Stimulated activated naive CD8-positive, alpha-beta T cell treated with anti-CD3 and anti-CD28 coated beads, Interleukin-15, Interleukin-2, amounts not matched to agents 100 U/mL and 50 U/mL, for 24 hours (primary cell): ENCODE measurements around the gene FAM110A.
"Not testable (repeated sequence)": the region's sequence is repeated elsewhere in the genome, so short reads cannot be mapped to it uniquely, and the experiment has no call there.

ENCODE experiments used
- ATAC-seq: fragments of 150-1000 bp; cut with Tn5 transposase; one replicate; pipeline ENCODE4 v1.10.0; 2021
- DNase-seq: peaks from one replicate; pipeline ENCODE4 v3.0.0; 2021

The FAM110A gene

DNA sequence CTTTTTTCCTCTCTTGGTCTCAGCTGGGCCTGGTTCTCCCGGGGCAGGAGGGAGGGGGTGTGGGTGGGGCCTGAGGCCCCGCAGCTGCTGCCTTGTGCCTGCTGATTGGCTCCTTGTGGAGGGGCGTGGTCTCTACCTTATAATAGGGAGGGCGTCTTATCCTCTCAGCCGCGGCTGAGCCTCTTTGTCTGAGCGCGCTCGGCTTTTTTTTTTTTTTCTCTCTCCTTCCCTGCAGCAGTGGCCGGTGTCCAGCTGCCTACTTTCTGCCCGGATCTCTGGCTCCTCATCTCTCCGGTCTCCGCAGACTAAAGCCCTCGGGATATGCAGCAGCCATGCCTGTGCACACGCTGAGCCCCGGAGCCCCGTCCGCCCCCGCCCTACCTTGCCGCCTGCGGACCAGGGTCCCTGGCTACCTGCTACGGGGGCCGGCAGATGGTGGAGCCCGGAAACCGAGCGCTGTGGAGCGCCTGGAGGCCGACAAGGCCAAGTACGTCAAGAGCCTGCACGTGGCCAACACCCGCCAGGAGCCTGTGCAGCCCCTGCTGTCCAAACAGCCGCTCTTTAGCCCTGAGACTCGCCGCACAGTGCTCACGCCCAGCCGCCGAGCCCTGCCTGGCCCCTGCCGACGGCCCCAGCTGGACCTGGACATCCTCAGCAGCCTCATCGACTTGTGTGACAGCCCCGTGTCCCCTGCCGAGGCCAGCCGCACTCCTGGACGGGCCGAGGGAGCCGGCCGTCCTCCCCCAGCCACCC lies 11.1 kb downstream of the FAM110A start:
- ATAC-seq (peak; percentile 91), DNase-seq (peak; percentile 89)

GRCh38 chr20:845226-845868 lies 11.8 kb downstream of the FAM110A start:
- ATAC-seq (no peak), DNase-seq (no peak)

- DNase-seq: no peak
- peak; percentile 4 for ATAC-seq
Observed at GRCh38 chr20:845941-846893, 12.7 kb downstream of the FAM110A start.

DNA sequence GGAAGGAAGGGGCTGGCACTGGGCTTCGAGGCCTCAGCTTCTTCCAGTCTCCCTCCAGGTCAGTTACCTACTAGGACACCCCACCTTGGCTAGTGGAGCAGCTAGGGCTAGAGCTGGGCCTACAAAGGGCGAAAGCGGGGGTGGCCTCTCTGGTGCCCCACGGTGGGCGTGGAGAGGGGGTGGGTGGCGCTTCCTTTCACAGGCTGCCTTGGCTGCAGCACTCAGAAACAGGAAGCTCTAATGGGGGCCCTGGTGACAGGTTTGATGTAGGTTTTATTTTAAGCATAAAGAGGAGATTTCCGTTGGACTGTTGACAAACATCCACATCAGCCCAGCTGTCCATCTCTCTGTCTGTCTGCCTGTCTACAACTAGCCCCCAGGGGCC lies 13.4 kb downstream of the FAM110A start:
- DNase-seq: peak; percentile 62
- peak; percentile 42 for ATAC-seq

- DNase-seq: no peak
- ATAC-seq: no peak
Observed at GRCh38 chr20:848193-848592, 14.7 kb downstream of the FAM110A start.

GRCh38 chr20:848731-849130 lies 15.2 kb downstream of the FAM110A start:
- DNase-seq, ATAC-seq: not testable (repeated sequence)

DNA sequence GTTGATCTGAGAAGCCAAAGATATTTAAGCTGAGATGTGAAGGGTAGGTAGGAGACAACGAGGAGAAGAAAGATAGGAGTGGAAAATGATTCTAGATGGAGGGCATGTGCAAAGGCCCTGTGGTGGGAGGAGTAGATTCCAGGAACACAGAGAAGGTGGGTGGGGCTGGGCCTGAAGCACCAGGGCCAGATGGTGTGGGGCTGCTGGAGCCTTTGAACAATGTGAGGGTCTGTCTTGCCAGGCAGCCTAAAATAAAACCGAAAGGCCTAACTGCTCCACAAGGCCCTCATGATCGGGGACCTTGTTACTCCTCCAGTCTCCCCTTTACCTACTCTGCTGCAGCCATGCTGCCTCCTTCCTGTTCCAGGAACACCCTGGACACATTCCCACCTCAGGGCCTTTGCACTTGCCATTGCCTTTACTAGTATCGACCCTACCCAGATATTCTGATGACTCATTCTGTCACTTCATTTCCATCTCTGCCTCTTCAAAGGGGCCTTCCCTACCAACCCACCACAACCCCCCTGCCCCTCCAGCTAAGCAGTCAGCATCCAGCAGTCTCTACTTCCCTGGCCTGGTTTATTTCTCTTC lies 20.0 kb downstream of the FAM110A start:
- DNase-seq (no peak), ATAC-seq (peak; percentile 33)

GRCh38 chr20:854601-855000 lies 21.1 kb downstream of the FAM110A start:
- DNase-seq (no peak), ATAC-seq (no peak)

DNA sequence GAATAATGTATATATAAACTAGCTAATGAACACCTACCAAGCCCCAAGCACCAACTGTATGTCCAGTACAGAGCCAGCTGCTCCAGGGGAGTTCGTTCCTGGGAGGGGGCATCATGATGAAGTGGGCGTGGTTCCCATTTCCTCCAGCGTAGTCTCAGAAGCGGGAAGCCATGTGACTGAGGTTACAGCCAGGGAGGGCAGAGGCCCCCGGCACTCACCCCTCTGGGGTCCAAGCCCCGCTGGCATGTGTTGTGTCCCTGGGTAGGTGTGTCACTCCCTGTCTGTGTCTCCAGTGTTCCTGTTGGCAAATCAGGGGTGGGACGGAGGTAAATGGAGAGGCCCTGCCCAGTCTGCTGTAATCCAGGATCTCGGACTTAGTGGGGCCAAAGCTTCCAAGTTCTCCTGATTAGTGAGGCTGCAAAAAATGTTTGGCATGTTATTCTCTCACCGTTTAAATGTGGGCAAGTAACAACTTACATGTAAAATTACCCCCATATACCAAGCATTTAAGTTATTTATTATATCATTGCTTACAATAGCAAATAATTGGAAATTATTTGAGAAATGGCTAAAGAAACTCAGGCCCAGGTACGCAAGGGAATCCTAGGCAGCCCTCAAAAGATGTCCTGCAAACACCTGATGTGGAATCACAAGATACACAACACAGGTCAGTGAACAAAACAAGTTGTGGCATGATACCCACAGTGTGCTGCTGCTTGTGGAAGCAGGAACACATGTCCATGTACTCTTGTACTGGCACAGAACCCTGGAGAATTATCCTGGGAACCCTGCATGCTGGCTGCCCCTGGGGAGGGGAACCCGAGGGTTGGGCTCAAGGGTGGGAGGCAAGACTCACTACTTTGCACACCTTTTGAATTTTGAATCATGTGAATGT lies 22.2 kb downstream of the FAM110A start:
- ATAC-seq: no peak
- DNase-seq: no peak

DNA sequence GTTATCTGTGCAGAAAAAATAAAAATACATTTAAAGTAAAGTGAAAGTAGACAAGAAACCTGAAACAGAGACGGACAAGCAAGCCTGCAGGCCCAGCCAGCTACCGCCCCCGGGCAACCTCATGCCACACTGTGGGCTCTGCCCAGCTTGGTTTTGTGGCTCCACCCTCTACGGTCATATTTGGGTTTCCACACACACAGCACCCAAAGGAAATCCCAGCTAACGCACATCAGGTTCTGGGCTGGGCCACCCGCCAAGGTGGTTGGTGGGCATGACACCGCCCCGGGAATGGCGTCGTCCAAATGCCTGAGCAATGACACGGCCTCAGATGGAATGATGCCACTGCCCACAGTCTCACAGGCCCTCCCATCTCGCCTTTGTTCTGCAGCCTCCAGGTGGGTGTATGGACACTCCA lies 22.9 kb downstream of the FAM110A start:
- DNase-seq (peak; percentile 64), ATAC-seq (peak; percentile 89)

GRCh38 chr20:858011-858410 lies 24.5 kb downstream of the FAM110A start:
- ATAC-seq (no peak), DNase-seq (no peak)

DNA sequence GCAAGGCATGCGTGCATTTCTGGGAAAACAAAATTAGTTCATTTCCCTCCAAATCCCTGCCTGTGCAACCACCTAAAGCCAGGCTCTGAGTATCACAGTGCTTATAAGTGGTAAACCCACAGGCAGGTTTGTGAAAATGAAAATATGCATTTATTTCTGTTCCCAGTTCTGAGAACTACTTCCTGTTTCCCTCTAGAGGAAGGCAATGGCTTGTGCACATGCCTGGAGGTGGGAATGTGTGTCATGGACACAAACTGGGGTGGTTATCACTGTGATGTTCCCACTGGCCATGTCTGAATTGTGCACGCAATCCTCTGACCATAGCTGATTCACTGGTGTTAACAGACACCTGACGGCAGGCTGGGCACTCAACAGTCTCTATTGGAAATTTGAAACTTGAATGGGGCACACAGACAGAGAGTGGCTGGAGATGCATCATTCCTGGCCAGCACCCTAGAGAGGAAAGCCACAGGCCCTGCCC lies 26.3 kb downstream of the FAM110A start:
- DNase-seq (no peak), ATAC-seq (no peak)

DNA sequence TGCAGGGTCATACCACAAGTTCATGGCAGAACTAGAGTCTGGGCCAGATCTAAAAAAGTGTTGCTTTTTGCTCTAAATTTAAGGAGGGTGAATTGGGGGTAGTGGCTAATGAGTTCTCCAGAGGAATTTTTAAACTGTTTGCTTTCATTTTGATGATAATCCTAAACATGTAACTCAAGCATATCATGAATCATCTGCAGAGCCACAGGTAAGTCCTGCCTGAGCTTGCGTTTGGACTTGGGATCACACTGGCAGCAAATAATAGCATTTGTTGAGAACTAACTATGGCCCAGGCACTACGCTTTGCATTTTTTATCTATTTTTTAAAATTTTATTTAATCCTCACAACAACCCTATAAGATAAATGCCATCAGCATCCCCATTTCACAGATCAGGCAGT lies 27.4 kb downstream of the FAM110A start:
- ATAC-seq: no peak

DNA sequence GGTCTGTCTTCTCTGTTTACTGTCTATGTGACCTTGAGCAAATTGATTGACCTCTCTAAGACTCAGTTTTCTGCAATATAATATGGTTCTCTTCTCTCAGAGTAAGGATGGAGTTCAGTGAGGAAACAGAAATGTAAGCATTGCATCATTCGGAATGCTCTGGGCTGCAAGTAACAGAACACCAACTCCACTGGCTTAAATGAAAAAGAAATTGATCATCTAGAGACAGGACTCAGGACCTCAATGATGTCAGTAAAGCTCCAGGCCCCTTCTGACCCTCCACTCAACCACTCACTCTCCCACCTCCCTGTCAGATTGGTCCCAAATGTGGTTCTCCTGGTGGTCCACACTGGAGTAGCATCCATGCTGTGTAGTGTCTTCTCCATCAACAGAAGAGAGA lies 31.9 kb downstream of the FAM110A start:
- ATAC-seq (no peak), DNase-seq (no peak)

More for the DNA sequence above, 27.4 kb downstream of the FAM110A start:
- DNase-seq: no peak

DNA sequence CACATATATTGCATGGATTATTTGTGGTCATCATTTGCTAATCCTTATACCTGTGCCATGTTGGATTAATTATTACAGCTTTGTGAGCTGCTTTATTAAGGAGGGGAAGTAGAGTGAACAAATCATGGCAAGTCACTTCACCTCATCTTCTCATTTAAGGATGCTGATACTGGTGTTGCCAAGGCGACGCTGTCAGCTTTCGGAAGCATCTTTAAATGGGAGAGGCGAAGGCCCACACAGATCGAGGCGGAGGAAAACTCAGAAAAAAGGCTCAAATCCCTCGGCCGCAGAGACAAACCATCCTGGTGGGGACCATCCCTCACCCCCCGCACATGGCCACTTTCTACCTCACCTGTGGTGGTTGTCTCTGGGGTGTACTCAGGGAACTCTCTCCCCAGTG lies 34.8 kb downstream of the FAM110A start:
- ATAC-seq (no peak), DNase-seq (no peak)

DNA sequence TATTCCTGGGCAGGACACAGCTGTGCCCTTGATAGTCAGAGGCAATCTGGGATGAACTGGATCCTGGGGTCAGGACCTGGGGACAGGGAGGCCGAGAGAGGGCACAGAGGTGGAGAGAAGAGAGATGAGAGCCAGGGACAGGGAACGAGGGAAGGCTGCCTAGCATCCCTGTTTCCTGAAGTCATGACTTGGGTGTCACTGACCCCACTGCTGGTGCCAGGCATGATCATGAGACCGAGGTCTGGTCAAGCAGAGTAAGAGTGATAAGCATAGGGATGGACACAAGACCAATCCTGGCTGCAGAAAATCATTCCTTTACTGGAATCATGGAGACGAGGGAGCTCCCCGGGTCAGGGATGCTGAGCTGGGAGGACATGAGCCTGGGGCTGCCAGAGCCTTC lies 36.1 kb downstream of the FAM110A start:
- DNase-seq (no peak), ATAC-seq (no peak)

DNA sequence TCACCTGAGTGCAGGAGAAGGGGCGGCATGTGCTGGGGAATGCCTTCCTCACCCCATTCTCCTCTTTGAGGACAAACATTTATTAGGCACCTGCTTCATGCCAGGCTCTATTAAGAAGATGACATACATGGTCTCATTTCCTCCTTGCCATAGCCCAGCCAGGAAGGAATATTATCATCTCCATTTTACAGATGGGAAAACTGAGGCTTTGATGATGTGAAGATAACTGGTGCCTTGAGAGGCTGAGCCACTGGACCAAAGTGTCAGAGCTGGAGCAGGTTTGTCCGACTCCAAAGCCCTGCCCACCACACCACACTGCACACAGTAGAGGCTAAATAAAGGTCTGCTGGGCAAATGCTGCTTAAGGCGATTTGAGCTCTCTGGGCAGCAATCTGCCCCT lies 37.2 kb downstream of the FAM110A start:
- ATAC-seq: no peak
- no peak for DNase-seq

DNA sequence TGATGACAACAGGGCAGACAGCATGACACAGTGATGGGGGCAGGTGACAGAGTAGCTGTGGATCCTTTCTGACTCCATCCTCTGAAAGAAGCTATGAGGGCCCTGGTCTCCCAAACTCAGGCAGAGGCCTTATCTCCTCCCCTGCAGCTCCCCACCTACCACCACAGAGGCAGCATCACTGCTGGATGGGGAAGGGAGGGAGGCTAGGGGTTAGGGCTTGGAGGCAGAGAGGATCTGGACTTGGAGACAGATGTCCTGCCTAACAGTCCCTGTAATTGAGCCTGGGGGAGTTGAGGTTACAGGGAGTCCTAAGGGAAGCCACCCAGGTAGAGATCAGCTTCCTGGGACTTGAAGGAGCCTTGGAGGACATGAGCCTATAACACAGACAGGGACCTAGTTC lies 37.9 kb downstream of the FAM110A start:
- ATAC-seq (no peak), DNase-seq (no peak)

DNA sequence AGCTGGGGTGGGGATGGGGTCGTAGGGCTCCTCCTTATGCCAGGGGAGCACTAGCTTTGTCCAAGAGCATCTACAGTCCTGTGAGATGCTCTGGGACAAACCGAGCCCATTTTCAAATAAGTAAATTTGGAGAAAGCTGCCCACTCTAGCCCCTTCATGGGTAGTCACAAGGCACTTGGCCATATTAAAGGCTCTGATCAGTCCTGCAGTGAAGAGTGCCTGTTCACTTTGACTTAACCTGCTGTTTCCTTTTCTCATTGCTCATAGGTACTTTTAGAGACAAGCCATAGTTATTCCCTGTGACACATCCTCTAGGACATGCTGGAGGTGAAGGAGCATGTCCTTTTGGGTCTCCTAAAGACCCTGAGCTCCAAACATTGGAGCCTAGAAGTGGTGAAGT lies 38.4 kb downstream of the FAM110A start:
- no peak for DNase-seq
- no peak for ATAC-seq

GRCh38 chr20:872855-873520 lies 39.5 kb downstream of the FAM110A start:
- DNase-seq (no peak), ATAC-seq (no peak)
